Common myeloid progenitor, CD34-positive (primary cell): Measurements from ENCODE around the gene FAM204A.

ENCODE experiments used
- CTCF ChIA-PET: fragments of 350-600 bp; sonication (Branson Sonifier 250); formaldehyde crosslinking; loops from one replicate; lab custom pipeline; 2021; ENCODE audit warnings: antibody characterized with exemption; lab: Charles Lee
- POLR2A ChIA-PET: fragments of 350-600 bp; sonication (Branson Sonifier 250); formaldehyde crosslinking; loops from one replicate; lab custom pipeline; 2021; ENCODE audit warnings: antibody characterized with exemption; lab: Charles Lee
- DNase-seq, 3 donors: peaks; one replicate each; pipeline versions ENCODE4 v3.0.0 to v3.0.0-alpha.2; 2013
- H3K27ac ChIP-seq, 2 experiments: 1 replicate in 1 of 2; 2 replicates in 1 of 2; pipeline ENCODE4 v1.7.0; 2013; ENCODE audit warnings: inconsistent platforms in 2 of 2, low read length in 2 of 2, mild to moderate bottlenecking in 2 of 2, low read depth in 1 of 2, moderate library complexity in 1 of 2; ENCODE audit not compliant: severe bottlenecking in 2 of 2, insufficient read depth in 1 of 2, poor library complexity in 1 of 2
- H3K27me3 ChIP-seq, 5 experiments: replicated peaks in 2 of 5; 1 replicate in 3 of 5; 2 replicates in 2 of 5; pipeline versions ENCODE4 v1.6.1 to v1.7.0; 2013; ENCODE audit warnings: low read length in 4 of 5, mild to moderate bottlenecking in 2 of 5, moderate library complexity in 2 of 5, inconsistent platforms in 1 of 5; ENCODE audit not compliant: insufficient read depth in 5 of 5, control insufficient read depth in 4 of 5
- H3K36me3 ChIP-seq, 4 experiments: 1 replicate in 2 of 4; 2 replicates in 2 of 4; pipeline versions ENCODE4 v1.6.1 to v1.7.0; 2013; ENCODE audit warnings: low read length in 3 of 4, control low read depth in 1 of 4, mild to moderate bottlenecking in 1 of 4; ENCODE audit not compliant: control insufficient read depth in 4 of 4, insufficient read depth in 4 of 4
- H3K4me1 ChIP-seq, 4 experiments: 1 replicate in 3 of 4; 2 replicates in 1 of 4; pipeline versions ENCODE4 v1.6.1 to v1.7.1; 2013; ENCODE audit warnings: low read length in 3 of 4, mild to moderate bottlenecking in 3 of 4, control low read depth in 1 of 4, inconsistent platforms in 1 of 4, moderate library complexity in 1 of 4; ENCODE audit not compliant: control insufficient read depth in 4 of 4, insufficient read depth in 4 of 4; ENCODE audit errors: control extremely low read depth in 1 of 4
- H3K4me3 ChIP-seq, 7 experiments: 1 replicate in 4 of 7; 2 replicates in 3 of 7; pipeline versions ENCODE4 v1.5.1 to v1.7.0; 2013; ENCODE audit warnings: mild to moderate bottlenecking in 7 of 7, low read length in 6 of 7, moderate library complexity in 6 of 7, inconsistent platforms in 2 of 7, low read depth in 2 of 7, control low read depth in 1 of 7; ENCODE audit not compliant: insufficient read depth in 4 of 7, control insufficient read depth in 1 of 7; ENCODE audit errors: extremely low read depth in 1 of 7
- H3K9me3 ChIP-seq, 5 experiments: 1 replicate in 4 of 5; 2 replicates in 1 of 5; pipeline versions ENCODE4 v1.6.1 to v1.7.1; 2013; ENCODE audit warnings: low read length in 4 of 5, mild to moderate bottlenecking in 2 of 5, inconsistent platforms in 1 of 5, low read depth in 1 of 5, moderate library complexity in 1 of 5; ENCODE audit not compliant: control insufficient read depth in 4 of 5, insufficient read depth in 2 of 5; ENCODE audit errors: control extremely low read depth in 1 of 5
- WGBS: methylation state at CpG from one replicate; pipeline ENCODE4 v1.1.5; 2013; ENCODE audit not compliant: insufficient coverage; 5-methylcytosine and 5-hydroxymethylcytosine counted together

Gene FAM204A

GRCh38 chr10:118315629-118316028 is 26.5 kb downstream of the FAM204A start:
- CTCF ChIA-PET = no interaction called here
- Histone ChIP-seq H3K9me3 (no peaks in the 10 kb centered on the region), H3K4me1 (no peaks in the 10 kb centered on the region), H3K27ac (no peak overlapping the region), H3K4me3 (no peak overlapping the region), H3K36me3 (peaks cover 7 to 34% (median 20%) of the 10 kb centered on the region in 4 experiments), H3K27me3 (no peaks in the 10 kb centered on the region)
- WGBS = 91% methylated on average over 6 of the region's 6 CpGs
- POLR2A ChIA-PET = no interaction called here
- no peak for DNase-seq

GRCh38 chr10:118314882-118315281 is 27.2 kb downstream of the FAM204A start:
- Histone ChIP-seq H3K27me3 (no peaks in the 10 kb centered on the region), H3K9me3 (no peaks in the 10 kb centered on the region), H3K27ac (no peak overlapping the region), H3K36me3 (peaks cover 6 to 32% (median 19%) of the 10 kb centered on the region in 4 experiments), H3K4me3 (no peak overlapping the region), H3K4me1 (no peaks in the 10 kb centered on the region)
- no peak for DNase-seq
- POLR2A ChIA-PET = no interaction called here
- CTCF ChIA-PET = no interaction called here
- no CpG with 5 or more reads among the region's 4 CpGs for WGBS

- Histone ChIP-seq H3K27ac (no peak overlapping the region), H3K9me3 (no peaks in the 10 kb centered on the region), H3K4me3 (no peak overlapping the region), H3K27me3 (no peaks in the 10 kb centered on the region), H3K4me1 (no peaks in the 10 kb centered on the region), H3K36me3 (peaks cover 14 to 48% (median 30%) of the 10 kb centered on the region in 4 experiments)
- DNase-seq = no peak
- ChIA-PET CTCF (no interaction called here), POLR2A (no interaction called here)
- 100% methylated on average over 1 of the region's 2 CpGs for WGBS
Observed at GRCh38 chr10:118311505-118311904, 30.6 kb downstream of the FAM204A start.

GRCh38 chr10:118310822-118311221 is 31.3 kb downstream of the FAM204A start:
- H3K9me3 ChIP-seq = no peaks in the 10 kb centered on the region
- H3K27ac ChIP-seq = no peak overlapping the region
- WGBS = no CpG with 5 or more reads among the region's 2 CpGs
- H3K27me3 ChIP-seq = no peaks in the 10 kb centered on the region
- CTCF ChIA-PET = no interaction called here
- POLR2A ChIA-PET = no interaction called here
- peaks cover 14 to 53% (median 32%) of the 10 kb centered on the region in 4 experiments for H3K36me3 ChIP-seq
- H3K4me3 ChIP-seq = no peak overlapping the region
- DNase-seq = no peak
- no peaks in the 10 kb centered on the region for H3K4me1 ChIP-seq

- Histone ChIP-seq H3K36me3 (peaks cover 16 to 60% (median 40%) of the 10 kb centered on the region in 4 experiments), H3K4me3 (no peak overlapping the region), H3K9me3 (no peaks in the 10 kb centered on the region), H3K27ac (no peak overlapping the region), H3K4me1 (no peaks in the 10 kb centered on the region), H3K27me3 (no peaks in the 10 kb centered on the region)
- ChIA-PET POLR2A (no interaction called here), CTCF (no interaction called here)
- DNase-seq = no peak
- 100% methylated on average over 2 of the region's 2 CpGs for WGBS
Observed at GRCh38 chr10:118309911-118310310, 32.2 kb downstream of the FAM204A start.

GRCh38 chr10:118308664-118309063 is 33.5 kb downstream of the FAM204A start:
- no peak overlapping the region for H3K27ac ChIP-seq
- no peak for DNase-seq
- no peaks in the 10 kb centered on the region for H3K9me3 ChIP-seq
- 98% methylated on average over 4 of the region's 6 CpGs for WGBS
- POLR2A ChIA-PET = no interaction called here
- H3K36me3 ChIP-seq = peaks cover 16 to 64% (median 41%) of the 10 kb centered on the region in 4 experiments
- H3K4me1 ChIP-seq = no peaks in the 10 kb centered on the region
- H3K4me3 ChIP-seq = no peak overlapping the region
- H3K27me3 ChIP-seq = no peaks in the 10 kb centered on the region
- CTCF ChIA-PET = no interaction called here

- ChIA-PET POLR2A (no interaction called here), CTCF (no interaction called here)
- no peaks in the 10 kb centered on the region for H3K9me3 ChIP-seq
- no peak overlapping the region for H3K27ac ChIP-seq
- no CpG with 5 or more reads among the region's 4 CpGs for WGBS
- peaks cover 14 to 63% (median 36%) of the 10 kb centered on the region in 4 experiments for H3K36me3 ChIP-seq
- no peaks in the 10 kb centered on the region for H3K4me1 ChIP-seq
- DNase-seq = no peak
- H3K27me3 ChIP-seq = no peaks in the 10 kb centered on the region
- no peak overlapping the region for H3K4me3 ChIP-seq
Observed at GRCh38 chr10:118307859-118308258, 34.3 kb downstream of the FAM204A start.
